OCI-LY3 (cell line): ENCODE measurements around the gene PNRC2.
"Not testable (repeated sequence)": the region's sequence is repeated elsewhere in the genome, so short reads cannot be mapped to it uniquely, and the experiment has no call there.

Experiments used
- H2AFZ ChIP-seq: fragments of 200-600, 300-600 bp; shearing (Covaris generic); 2 replicates; pipeline ENCODE4 v1.6.0; 2014; ENCODE audit warnings: antibody characterized with exemption, low read depth, low read length
- H3K27ac ChIP-seq: fragments of 200-600, 300-600 bp; sonication (generic); 2 replicates; pipeline ENCODE4 v1.5.1; 2014; ENCODE audit warnings: mild to moderate bottlenecking, low read length, moderate library complexity, mixed read lengths
- H3K27me3 ChIP-seq: fragments of 200-600, 300-600 bp; sonication (generic); 2 replicates; pipeline ENCODE4 v1.6.1; 2014; ENCODE audit warnings: low read depth, low read length, mixed read lengths
- H3K36me3 ChIP-seq: fragments of 200-600, 300-600 bp; sonication (generic); replicated peaks from 2 replicates; pipeline ENCODE3; 2014; ENCODE audit warnings: low read depth, low read length, mixed read lengths
- H3K4me1 ChIP-seq: fragments of 300-600, 200-600 bp; sonication (generic); 2 replicates; pipeline ENCODE4 v1.6.1; 2014; ENCODE audit warnings: low read length, mixed read lengths
- H3K4me2 ChIP-seq: fragments of 200-600, 300-600 bp; sonication (generic); 2 replicates; pipeline ENCODE4 v1.6.1; 2014; ENCODE audit warnings: low read length, mixed read lengths
- H3K4me3 ChIP-seq: fragments of 300-600, 200-600 bp; sonication (generic); 2 replicates; pipeline ENCODE4 v1.5.1; 2014; ENCODE audit warnings: antibody characterized with exemption, mild to moderate bottlenecking, low read length, moderate library complexity
- H3K79me2 ChIP-seq: fragments of 300-600, 200-600 bp; shearing (Covaris generic); 2 replicates; pipeline ENCODE4 v1.6.1; 2014; ENCODE audit warnings: mild to moderate bottlenecking, low read length, mixed read lengths
- H3K9ac ChIP-seq: fragments of 300-600, 200-600 bp; shearing (Covaris generic); 2 replicates; pipeline ENCODE4 v1.6.0; 2014; ENCODE audit warnings: mild to moderate bottlenecking, low read length, moderate library complexity
- H3K9me3 ChIP-seq: fragments of 200-600, 300-600 bp; shearing (Covaris generic); 2 replicates; pipeline ENCODE4 v1.6.1; 2014; ENCODE audit warnings: low read length, mixed read lengths; ENCODE audit not compliant: insufficient read depth
- H4K20me1 ChIP-seq: fragments of 200-600, 300-600 bp; sonication (generic); 2 replicates; pipeline ENCODE4 v1.6.1; 2016; ENCODE audit warnings: low read length, mixed read lengths; ENCODE audit not compliant: insufficient read depth
- EZH2phosphoT487 ChIP-seq: fragments of 200-600 bp; shearing (Covaris generic); IDR thresholded peaks from 2 replicates; pipeline ENCODE4 v1.6.1; 2018; ENCODE audit warnings: antibody characterized with exemption, mixed run types, low read depth
- TF ChIP-seq, protein P1 (sequence below): fragments of 200-600, 300-600 bp; sonication (generic); IDR thresholded peaks from 2 replicates; pipeline ENCODE4 v1.5.1; 2014; ENCODE audit warnings: antibody characterized with exemption, low read length, low read depth

Gene PNRC2

DNA sequence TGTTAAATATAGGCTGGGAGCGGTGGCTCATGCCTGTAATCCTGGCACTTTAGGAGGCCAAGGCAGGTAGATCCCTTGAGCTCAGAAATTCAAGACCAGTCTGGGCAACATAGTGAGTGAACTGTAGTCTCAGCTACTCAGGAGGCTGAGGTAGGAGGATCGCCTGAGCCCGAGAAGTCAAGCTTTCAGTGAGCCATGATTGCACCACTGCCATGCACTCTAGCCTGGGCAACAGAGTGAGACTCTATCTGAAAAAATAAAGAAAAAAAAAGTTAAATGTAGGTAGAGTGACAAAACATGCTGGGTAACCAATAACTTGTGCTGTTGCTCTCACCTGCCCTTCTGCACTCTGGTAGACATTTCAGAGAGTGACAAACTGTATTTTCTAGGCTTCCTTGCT, 45.5 kb downstream of the PNRC2 start:
- TF ChIP-seq, protein P1, sequence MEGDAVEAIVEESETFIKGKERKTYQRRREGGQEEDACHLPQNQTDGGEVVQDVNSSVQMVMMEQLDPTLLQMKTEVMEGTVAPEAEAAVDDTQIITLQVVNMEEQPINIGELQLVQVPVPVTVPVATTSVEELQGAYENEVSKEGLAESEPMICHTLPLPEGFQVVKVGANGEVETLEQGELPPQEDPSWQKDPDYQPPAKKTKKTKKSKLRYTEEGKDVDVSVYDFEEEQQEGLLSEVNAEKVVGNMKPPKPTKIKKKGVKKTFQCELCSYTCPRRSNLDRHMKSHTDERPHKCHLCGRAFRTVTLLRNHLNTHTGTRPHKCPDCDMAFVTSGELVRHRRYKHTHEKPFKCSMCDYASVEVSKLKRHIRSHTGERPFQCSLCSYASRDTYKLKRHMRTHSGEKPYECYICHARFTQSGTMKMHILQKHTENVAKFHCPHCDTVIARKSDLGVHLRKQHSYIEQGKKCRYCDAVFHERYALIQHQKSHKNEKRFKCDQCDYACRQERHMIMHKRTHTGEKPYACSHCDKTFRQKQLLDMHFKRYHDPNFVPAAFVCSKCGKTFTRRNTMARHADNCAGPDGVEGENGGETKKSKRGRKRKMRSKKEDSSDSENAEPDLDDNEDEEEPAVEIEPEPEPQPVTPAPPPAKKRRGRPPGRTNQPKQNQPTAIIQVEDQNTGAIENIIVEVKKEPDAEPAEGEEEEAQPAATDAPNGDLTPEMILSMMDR, result no peak
- TF ChIP-seq EZH2phosphoT487, result no peak
- no peaks in the 10 kb centered on the region for H3K9me3 ChIP-seq
- no peak overlapping the region for H2AFZ ChIP-seq
- no peaks in the 10 kb centered on the region for H3K4me1 ChIP-seq
- H4K20me1 ChIP-seq, result no peaks in the 10 kb centered on the region
- no peak overlapping the region for H3K4me3 ChIP-seq
- H3K4me2 ChIP-seq, result no peak overlapping the region
- H3K36me3 ChIP-seq, result no peaks in the 10 kb centered on the region
- H3K27me3 ChIP-seq, result no peaks in the 10 kb centered on the region
- H3K79me2 ChIP-seq, result no peaks in the 10 kb centered on the region
- no peak overlapping the region for H3K9ac ChIP-seq
- H3K27ac ChIP-seq, result no peak overlapping the region

DNA sequence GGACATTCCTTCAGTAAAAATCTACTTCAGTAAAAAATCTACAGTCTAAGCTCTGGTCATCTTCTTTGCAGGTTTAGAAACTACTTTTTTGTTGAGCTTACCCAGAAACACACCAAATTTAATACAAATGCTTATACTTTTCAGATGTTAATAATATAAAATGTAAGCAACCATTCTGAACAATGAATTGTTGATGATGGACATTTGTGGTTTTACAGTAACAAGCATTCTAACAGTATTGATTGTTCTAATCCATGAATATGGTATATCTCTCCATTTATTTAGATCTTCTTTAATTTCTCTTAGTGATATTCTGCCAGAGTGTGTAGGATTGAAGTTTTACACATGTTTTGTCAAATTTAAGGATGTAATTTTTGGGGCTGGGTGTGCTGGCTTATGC, 47.5 kb downstream of the PNRC2 start:
- Histone ChIP-seq H3K9me3 (no peaks in the 10 kb centered on the region), H3K9ac (no peak overlapping the region), H2AFZ (no peak overlapping the region), H4K20me1 (no peaks in the 10 kb centered on the region), H3K4me2 (no peak overlapping the region), H3K4me3 (no peak overlapping the region), H3K4me1 (no peaks in the 10 kb centered on the region), H3K79me2 (no peaks in the 10 kb centered on the region), H3K27me3 (peaks cover 3% of the 10 kb centered on the region; the same call in 1 of the 2 replicates), H3K27ac (no peak overlapping the region), H3K36me3 (no peaks in the 10 kb centered on the region)
- TF ChIP-seq, protein P1, result no peak
- no peak for TF ChIP-seq EZH2phosphoT487

DNA sequence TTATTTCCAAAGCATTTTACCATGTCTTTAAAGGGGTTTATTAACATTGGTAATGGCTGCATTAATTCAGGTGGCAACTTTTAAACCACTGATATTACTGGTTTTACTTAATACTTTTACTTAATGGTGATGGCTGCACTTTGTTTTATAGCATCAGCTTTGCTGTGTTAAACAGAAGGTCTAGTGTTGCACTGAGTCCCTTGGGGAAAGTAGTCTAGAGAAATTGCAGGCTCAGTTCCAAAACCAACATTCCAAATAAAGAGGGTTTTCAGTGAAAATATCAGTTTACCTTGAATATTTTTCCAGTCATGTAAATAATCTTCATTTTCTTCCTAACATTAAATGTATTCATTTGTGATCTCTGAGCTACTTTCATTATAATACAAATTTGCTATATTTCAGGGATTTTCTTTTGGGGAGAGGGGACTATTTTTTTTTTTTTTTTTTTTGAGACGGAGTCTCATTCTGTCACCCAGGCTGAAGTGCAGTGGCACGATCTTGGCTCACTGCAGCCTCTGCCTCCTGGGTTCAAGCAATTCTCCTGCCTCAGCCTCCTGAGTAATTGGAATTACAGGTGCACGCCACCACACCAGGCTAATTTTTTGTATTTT, 49.1 kb downstream of the PNRC2 start:
- H3K9me3 ChIP-seq, H3K9ac ChIP-seq, H3K27ac ChIP-seq, H3K4me2 ChIP-seq, H4K20me1 ChIP-seq, H3K79me2 ChIP-seq, H3K4me3 ChIP-seq, H3K27me3 ChIP-seq, H3K36me3 ChIP-seq, H3K4me1 ChIP-seq, H2AFZ ChIP-seq: not testable (repeated sequence)

DNA sequence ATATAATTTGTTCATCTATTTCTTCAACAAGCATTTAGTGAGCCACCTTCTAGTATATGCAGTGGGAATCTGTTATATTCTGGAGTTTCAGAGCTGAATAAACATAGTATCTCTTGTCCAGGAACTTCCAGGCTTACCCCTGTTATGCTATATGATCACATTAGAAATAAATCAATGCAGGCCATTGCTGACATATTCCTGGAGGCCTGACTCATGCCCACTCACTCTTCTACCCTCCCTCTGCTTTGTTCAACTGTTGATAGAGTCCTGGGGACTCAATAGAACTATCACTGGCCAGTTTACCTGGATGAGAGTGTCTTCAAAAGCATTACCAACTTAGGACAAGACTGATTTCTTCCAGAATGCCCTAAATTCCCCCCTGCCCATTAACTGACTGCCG, 49.8 kb downstream of the PNRC2 start:
- Histone ChIP-seq H3K9ac (no peak overlapping the region), H3K4me2 (no peak overlapping the region), H2AFZ (no peak overlapping the region), H3K4me1 (no peaks in the 10 kb centered on the region), H3K27me3 (peaks cover 3% of the 10 kb centered on the region; the same call in 1 of the 2 replicates), H3K36me3 (no peaks in the 10 kb centered on the region), H3K4me3 (no peak overlapping the region), H3K79me2 (no peaks in the 10 kb centered on the region), H3K27ac (no peak overlapping the region), H3K9me3 (no peaks in the 10 kb centered on the region), H4K20me1 (no peaks in the 10 kb centered on the region)
- no peak for TF ChIP-seq EZH2phosphoT487
- TF ChIP-seq, protein P1, result no peak

DNA sequence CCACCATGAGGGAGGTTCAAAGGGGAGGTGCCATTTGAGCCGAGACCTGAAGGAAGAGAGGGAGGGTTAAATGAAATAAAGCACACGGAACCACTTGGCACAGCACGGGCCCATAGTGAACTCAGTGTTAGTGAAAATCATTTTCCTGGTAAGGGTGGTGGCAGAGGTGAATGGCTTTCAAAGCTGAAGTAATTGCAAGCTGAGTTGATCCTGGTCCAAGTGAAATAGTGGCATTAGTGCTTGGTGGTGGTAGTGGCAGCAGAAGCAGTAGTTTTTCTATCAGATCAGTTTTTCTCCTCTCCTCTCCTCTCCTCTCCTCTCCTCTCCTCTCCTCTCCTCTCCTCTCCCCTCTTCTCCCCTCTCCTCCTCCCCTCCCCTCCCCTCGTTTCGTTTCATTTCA, 51.0 kb downstream of the PNRC2 start:
- H3K36me3 ChIP-seq, result no peaks in the 10 kb centered on the region
- no peaks in the 10 kb centered on the region for H4K20me1 ChIP-seq
- no peak overlapping the region for H3K4me3 ChIP-seq
- H3K4me1 ChIP-seq, result no peaks in the 10 kb centered on the region
- TF ChIP-seq, protein P1, result no peak
- no peak for TF ChIP-seq EZH2phosphoT487
- H3K27ac ChIP-seq, result no peak overlapping the region
- H3K9ac ChIP-seq, result no peak overlapping the region
- no peak overlapping the region for H3K4me2 ChIP-seq
- peaks cover 3% of the 10 kb centered on the region; the same call in 1 of the 2 replicates for H3K27me3 ChIP-seq
- no peaks in the 10 kb centered on the region for H3K9me3 ChIP-seq
- H3K79me2 ChIP-seq, result no peaks in the 10 kb centered on the region
- no peak overlapping the region for H2AFZ ChIP-seq

DNA sequence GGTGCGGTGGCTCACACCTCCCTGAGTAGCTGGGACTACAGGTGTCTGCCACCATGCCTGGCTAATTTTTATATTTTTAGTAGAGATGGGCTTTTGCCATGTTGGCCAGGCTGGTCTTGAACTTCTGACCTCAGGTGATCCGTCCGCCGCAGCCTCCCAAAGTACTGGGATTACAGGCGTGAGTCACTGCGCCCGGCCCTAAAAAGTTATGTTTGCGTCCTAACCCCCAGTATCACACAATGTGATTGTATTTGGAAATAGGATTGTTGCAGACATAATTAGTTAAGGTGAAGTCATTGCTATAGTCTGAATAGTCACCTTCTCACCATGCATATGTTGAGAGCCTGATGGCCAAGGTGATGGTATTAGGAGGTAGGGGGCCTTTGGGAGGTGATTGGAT, 53.2 kb downstream of the PNRC2 start:
- not testable (repeated sequence) for H2AFZ ChIP-seq, H3K36me3 ChIP-seq, H3K79me2 ChIP-seq, H3K4me1 ChIP-seq, H3K27me3 ChIP-seq, H3K27ac ChIP-seq, H3K4me2 ChIP-seq, H4K20me1 ChIP-seq, H3K9ac ChIP-seq, H3K9me3 ChIP-seq, H3K4me3 ChIP-seq
